Thyroid gland (tissue), 4 donors: Measurements from ENCODE around the gene ZNF516.

Experiments
- POLR2A ChIP-seq, 2 donors: fragments of 450-650 bp; IDR thresholded peaks; one replicate each; pipeline ENCODE4 v1.6.1; 2017; ENCODE audit warnings: antibody characterized with exemption in 2 of 2, mild to moderate bottlenecking in 2 of 2, moderate library complexity in 1 of 2
- TF ChIP-seq, protein P1 (sequence below), 6 experiments: fragments of 200-600 bp in 3 of 6; fragments of 450-650 bp in 3 of 6; sonication (generic) in 3 of 6; IDR thresholded peaks; one replicate each; pipeline ENCODE4 v1.5.1; 2016 to 2019; ENCODE audit warnings: antibody characterized with exemption in 6 of 6, mild to moderate bottlenecking in 2 of 6, inconsistent platforms in 1 of 6, moderate library complexity in 1 of 6

GRCh38 chr18:76530391-76530790 lies 35.3 kb upstream of the ZNF516 start:
- TF ChIP-seq, protein P1, sequence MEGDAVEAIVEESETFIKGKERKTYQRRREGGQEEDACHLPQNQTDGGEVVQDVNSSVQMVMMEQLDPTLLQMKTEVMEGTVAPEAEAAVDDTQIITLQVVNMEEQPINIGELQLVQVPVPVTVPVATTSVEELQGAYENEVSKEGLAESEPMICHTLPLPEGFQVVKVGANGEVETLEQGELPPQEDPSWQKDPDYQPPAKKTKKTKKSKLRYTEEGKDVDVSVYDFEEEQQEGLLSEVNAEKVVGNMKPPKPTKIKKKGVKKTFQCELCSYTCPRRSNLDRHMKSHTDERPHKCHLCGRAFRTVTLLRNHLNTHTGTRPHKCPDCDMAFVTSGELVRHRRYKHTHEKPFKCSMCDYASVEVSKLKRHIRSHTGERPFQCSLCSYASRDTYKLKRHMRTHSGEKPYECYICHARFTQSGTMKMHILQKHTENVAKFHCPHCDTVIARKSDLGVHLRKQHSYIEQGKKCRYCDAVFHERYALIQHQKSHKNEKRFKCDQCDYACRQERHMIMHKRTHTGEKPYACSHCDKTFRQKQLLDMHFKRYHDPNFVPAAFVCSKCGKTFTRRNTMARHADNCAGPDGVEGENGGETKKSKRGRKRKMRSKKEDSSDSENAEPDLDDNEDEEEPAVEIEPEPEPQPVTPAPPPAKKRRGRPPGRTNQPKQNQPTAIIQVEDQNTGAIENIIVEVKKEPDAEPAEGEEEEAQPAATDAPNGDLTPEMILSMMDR (IDR thresholded peaks at IDR 0.05) = no peak
- no peak for TF ChIP-seq POLR2A (IDR thresholded peaks at IDR 0.05)
